HG02678 (cell line): Measurements from ENCODE around the gene MAP3K13.
"Not testable (repeated sequence)": the region's sequence is repeated elsewhere in the genome, so short reads cannot be mapped to it uniquely, and the experiment has no call there.

Experiments
- ATAC-seq: cut with Tn5 transposase; IDR thresholded peaks from one replicate; pipeline ENCODE4 v1.9.1; 2021; ENCODE audit warnings: mild to moderate bottlenecking, moderate library complexity; ENCODE audit not compliant: unreplicated experiment

MAP3K13 gene

DNA sequence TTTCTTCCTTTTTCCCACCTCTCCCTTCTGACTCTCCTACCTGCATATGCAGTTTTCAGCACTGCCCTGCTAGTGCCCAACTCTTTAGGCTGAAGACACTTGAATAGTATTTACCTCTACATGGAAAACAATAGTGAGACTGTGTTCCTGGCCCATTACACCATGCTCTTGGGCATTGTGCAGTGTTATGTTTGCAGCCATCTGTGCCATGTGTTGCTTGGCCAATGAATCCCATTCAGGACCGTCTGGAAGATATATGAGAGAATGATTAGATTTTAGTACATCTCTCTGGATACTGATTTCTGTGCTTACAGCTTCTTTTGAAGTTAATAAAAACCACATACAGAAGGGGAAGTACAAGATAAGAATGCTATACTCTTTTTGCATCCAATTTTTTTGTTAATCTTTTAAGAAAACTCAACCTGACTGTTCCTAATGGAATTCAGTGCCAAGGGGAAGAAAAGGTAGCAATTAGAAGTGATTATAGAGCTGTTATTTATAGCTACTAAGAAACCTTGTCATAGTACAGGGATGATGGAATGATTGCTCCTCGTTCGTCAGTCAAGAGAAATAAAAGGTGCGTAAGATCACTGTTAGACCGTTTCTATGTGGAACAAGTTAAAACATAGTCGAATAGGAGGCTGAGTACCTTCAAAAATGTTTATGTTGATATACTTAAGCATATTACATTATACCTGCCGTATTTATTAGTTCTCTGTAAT lies 77.0 kb downstream of the MAP3K13 start:
- no peak for ATAC-seq

DNA sequence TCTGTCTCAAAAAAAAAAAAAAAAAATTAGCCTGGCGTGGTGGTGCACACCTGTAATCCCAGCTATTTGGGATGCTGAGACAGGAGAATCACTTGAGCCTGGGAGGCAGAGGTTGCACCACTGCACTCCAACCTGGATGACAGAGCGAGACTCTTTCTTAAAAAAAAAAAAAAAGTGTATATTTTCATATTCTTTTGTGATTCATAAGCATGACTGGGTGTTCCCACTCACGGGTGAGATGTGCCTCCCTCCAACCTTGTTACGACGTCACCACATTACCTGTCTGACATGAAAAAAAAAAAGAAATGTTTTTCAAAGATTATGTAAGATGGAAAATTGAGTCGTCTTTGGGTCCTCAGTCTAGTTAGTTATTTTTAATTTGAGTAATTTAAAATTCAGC lies 79.1 kb downstream of the MAP3K13 start:
- no peak for ATAC-seq

DNA sequence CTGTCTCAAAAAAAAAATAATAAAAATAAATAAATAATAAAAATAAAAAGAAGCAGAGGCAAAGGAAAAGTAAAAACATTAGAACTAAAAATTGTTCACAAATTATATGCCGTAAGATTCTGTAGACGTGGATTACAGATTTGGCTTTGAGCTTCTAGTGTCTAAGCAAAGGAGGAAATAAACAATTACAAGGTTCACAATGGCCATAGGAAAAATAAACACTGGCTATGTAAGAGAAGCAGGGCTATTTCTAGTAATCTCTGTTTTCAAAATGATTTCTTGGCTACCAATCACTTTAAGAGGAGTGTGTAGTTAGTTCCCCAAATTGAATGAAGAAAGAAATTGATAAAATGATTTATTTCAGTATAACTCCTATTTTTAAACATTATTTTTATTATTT lies 81.4 kb downstream of the MAP3K13 start:
- no peak for ATAC-seq

DNA sequence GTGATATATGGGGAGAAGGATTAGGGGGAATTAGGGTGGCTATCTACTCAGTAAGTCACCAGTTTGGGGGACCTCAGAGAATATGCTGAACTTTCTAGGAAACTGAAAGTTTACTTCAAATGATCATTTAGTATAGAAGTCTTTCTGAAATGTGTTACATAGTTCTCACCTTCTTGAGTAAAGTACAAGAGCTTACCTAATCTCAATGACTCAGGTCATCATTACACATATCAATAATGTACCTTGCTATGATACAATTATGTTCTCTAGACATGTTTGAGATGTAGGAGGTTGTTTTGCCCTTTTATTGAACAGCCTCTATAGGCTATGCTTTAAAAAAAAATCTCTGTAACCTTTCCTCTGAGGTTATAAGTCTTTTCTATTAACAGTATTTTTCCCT lies 85.2 kb downstream of the MAP3K13 start:
- ATAC-seq, result no peak

DNA sequence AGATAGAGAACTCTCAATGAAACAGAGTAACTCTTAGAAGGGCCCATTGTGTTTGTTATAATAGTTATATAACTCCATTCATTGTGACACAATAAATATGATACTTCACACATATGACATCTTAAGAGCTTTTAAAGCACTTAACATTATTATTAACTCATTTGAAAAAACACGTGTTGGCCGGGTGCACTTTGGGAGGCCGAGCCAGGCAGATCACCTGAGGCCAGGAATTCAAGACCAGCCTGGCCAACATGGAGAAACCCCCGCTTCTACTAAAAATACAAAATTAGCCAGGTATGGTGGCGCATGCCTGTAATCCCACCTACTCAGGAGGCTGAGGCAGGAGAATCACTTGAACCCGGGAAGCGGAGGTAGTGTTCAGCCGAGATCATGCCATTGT lies 88.5 kb downstream of the MAP3K13 start:
- ATAC-seq, result not testable (repeated sequence)

DNA sequence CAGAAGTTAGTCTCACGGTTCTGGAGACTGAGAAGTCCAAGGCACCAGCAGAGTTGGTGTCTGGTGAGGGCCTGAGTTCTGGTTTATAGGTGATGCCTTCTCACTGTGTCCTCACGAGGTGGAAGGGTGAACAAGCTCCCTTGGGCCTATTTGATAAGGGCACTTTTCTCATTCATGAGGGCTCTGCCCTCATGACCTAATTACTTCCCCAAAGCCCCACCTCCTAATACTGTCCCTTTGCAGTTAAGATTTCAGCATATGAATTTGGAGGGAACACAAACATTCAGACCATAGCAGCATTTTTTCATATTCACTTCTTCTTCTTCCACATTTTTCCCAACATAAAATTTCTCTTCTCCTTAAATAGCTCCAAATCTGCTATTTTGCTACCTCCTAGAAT lies 94.4 kb downstream of the MAP3K13 start:
- no peak for ATAC-seq

DNA sequence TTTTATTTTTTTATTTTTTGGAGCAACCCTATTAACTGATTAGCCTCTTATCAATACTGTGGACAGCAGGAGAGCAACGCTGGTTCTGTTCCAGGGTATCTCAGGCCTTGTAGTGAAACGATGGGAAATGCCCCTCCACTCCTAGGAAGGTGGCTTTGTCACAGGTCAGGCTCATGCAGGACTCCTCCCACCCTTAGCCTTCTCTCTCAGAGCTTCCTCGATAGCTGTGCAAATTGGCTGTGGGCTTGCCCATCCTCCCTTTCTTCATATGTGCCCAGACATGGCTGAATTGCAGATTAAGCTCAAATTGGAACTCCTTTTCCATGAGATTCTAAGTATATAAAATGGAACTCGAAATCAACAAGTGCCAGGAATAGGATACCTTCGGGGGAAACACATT lies 97.4 kb downstream of the MAP3K13 start:
- ATAC-seq, result no peak

DNA sequence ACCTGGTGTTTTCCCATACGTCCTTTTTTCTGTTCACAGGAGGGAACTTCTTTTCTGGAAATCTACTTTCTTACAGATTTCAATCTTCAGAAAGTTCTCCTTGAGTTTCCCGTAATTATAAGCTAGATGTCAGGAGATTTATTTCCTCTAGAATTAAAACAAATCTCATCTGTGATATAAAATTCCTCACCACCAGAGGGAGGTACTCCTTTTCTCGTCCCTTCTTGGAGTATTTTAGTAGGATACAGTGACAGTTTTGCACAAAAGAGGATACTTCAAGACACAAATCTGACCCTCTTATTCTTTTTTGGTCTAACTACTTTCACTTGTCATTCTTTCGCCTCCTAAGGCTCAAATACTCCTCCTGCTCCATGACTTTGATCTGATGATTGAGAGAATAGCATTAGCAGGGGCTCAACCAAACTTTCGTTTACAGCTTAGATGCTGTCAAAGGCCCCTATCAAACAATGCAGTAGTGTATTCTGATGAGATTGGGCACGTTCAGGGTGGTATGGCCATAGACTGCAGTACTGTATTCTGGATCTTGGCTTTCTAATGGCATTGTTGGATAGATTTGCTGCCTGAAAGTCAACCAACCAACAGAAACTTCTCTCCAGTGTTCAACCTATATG lies 97.9 kb downstream of the MAP3K13 start:
- no peak for ATAC-seq

DNA sequence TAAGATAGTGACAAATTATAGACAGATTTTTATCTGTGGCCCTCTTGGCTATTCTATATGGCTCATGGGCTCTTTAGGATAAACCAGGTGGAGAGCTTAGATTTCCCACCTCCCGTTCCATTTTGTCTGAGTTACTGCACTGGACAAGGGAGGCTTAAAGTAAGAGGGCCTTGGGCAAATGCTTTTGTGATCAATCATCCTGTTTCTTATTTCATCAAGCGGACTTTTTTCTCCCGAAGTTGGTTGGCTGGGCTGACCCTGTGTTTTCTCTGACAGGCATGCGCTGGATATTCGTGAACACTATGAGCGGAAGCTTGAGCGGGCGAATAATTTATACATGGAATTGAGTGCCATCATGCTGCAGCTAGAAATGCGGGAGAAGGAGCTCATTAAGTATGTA lies 102.5 kb downstream of the MAP3K13 start:
- ATAC-seq, result no peak

DNA sequence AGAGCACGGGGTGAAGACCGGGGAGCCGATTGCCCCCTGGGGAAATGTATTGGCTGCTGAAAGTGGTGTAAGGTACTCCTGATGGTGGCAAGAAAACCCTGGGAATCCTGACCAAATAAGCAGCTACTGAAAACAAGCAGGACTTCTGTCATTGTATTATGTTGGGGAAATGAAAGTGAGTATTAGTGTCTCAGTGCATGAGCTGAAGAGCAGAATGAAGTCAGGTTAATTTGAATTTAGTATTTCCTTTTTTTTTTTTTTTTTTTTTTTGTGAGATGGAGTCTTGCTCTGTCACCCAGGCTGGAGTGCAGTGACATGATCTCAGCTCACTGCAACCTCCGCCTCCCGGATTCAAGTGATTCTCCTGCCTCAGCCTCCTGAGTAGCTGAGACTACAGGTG lies 103.2 kb downstream of the MAP3K13 start:
- not testable (repeated sequence) for ATAC-seq

DNA sequence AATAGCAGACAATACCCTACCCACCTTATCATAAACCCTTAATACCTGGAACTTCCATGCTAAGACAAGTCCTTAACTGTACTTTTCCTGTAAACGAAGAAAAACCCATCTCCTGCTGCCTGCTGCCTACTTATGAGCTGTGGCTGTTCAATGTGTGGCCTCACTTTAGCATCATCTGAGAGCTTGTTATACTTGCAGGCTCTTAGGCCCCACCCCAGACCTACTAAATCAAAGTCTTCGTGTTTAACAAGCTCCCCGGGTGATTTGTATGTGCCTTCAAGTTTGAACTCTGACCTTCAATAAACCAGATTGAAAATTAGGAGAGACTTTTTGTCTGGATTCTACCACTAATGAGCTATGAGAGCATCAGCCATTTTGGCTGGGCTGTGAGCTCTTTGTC lies 106.6 kb downstream of the MAP3K13 start:
- ATAC-seq, result no peak

DNA sequence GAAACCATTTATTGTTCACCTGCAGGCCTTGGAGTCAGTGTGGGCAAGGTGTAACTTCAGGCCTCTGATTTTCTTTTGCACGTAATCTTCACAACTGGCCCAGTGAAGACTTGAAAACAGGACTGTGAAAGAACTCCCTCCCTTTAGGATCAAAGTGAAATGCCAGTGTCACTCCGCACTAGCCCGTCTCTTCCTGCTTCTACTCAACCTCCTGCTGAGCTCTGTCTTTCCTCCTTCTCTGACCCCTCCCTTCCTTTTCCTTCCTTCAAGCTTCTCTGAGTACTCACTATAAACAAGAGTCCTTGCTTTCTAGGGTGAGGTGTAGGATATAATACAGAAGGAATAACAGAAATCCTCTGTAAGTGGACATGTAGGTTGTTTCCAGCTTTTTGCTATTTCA lies 107.4 kb downstream of the MAP3K13 start:
- no peak for ATAC-seq

DNA sequence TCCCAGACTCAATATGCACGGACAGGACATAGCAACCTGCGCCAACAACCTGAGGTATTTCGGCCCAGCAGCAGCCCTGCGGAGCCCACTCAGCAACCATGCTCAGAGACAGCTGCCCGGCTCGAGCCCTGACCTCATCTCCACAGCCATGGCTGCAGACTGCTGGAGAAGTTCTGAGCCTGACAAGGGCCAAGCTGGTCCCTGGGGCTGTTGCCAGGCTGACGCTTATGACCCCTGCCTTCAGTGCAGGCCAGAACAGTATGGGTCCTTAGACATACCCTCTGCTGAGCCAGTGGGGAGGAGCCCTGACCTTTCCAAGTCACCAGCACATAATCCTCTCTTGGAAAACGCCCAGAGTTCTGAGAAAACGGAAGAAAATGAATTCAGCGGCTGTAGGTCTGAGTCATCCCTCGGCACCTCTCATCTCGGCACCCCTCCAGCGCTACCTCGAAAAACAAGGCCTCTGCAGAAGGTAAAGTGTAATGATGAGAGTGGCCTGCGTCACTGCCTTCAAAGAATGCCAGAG lies 110.4 kb downstream of the MAP3K13 start:
- ATAC-seq, result no peak

DNA sequence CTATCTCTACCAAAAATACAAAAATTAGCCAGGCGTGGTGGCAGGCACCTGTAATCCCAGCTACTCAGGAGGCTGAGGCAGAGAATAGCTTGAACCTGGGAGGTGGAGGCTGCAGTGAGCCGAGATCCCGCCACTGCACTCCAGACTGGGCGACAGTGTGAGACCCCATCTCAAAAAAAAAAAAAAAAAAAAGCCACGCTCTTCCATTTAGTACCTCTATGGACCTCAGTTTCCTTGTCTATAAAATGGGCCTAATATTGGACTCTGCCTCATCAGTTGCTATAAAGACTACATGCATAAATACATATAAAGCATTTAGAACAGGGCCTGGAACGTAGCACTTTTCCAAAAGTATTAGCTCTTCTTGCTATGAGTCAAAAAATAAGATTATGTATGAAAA lies 112.0 kb downstream of the MAP3K13 start:
- ATAC-seq, result not testable (repeated sequence)

DNA sequence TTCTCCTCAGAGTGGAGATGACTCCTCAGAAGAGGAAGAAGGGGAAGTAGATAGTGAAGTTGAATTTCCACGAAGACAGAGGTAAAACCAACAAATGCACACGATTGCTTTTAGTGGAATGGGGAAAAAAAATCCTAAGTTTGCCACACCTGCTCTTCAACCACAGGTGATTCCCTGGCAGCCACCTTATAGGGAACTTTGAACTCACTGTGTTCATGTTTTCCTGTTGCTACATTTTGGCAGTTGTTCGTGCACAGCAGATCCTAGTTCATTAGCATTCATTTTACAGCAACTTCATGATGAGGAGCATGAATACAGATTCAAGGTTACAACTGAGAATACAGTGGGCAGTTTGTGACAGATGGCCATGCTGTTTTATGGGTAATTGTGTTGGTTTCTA lies 114.4 kb downstream of the MAP3K13 start:
- no peak for ATAC-seq

DNA sequence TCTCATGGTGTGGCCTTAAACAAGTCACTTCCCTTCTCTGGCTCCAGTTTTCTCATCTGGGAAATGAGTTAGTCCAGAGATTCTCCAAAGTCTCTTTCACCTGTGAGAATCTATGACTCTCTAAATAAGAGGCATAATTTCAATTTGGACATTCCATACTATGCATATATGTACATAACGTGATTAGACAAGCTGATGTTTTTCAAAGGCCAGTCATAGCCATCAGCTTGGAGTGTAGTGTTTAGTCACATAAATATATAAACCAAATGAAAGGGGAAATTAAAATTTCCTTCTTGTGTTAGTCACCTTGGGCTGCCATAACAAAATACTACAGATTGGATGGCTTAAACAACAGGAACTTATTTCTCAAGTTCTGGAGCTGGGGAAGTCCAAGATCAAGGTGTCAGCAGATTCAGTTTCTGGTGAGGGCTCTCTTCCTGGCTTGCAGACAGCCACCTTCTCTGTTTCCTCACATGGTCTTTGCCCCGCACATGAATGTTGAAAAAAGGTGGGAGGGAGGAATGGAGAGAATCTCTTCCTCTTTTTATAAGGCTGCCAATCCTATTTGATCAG lies 116.5 kb downstream of the MAP3K13 start:
- no peak for ATAC-seq

DNA sequence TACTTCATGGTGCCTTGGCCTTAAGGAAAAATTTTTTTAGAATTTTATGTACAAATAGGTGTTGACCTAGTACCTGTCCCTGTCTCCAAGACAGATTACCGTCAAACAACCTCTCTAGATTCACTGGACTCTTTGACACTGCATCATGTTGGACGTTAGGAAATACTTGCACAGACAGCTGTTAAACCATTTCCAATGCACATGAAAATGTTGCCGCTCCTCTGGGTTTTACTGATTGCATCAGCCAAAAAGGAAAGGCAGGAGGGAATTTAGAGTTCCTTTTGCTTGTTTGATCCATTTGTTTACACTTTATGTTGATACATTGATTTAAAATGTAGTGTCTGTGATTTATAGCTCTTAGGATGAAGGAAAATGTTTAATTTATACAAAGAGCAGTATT lies 121.4 kb downstream of the MAP3K13 start:
- ATAC-seq, result no peak

DNA sequence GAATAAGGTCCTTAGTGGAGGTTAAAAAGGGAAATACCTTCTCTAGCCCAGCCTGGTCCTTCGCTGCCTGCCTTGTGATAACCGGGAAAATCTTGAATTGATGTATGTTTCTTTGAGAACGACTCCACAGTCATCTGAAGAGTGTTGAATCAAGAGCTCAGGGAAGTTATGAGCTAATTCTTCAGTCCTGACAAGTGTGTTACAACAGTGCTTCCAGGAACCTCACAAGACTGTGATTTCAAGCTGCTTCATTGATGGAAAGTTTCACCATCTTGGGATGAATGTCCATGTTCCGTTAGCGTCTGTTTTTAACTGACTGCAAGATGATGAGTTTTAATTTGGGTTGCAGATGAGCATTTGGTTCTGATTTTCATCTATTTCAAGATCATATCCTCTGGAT lies 123.5 kb downstream of the MAP3K13 start:
- ATAC-seq, result no peak

DNA sequence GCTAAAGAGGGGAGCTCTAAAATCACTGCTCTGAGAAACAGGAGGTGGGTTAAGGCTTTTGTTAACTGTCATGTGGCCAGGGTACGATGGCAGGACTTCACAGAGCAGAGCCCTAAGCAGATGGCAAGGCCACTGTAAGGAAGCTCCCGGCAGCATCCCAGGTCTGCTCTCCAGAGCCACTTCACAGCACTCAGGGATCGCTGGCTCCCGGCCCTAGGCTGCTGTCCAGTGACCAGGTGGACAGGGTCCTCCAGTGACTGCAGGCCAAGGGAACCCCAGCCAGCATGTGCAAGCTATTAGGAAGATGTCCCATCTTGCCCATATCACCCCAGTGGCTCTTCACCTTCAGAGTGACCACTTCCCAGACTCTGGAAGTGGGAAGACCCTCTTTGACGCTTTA lies 125.5 kb downstream of the MAP3K13 start:
- no peak for ATAC-seq

DNA sequence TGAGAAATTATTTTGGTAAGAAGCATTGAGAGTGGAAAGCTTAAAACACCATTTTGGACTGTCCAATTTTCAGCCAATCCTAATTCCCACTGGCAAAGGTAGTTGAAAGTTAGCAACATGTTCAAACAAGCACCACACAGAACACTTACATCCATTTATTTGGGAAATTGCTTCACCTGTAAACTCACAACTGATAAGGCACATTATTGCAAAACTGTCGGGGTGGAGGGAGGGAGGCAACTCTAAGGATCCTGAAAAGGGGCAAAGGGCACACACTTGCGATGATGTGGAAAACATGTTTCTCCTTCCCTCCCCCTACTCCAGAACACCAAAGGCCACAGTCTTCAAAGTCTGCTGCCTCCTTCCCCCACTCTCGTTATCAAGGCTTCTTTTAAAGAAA lies 126.5 kb downstream of the MAP3K13 start:
- ATAC-seq, result no peak

DNA sequence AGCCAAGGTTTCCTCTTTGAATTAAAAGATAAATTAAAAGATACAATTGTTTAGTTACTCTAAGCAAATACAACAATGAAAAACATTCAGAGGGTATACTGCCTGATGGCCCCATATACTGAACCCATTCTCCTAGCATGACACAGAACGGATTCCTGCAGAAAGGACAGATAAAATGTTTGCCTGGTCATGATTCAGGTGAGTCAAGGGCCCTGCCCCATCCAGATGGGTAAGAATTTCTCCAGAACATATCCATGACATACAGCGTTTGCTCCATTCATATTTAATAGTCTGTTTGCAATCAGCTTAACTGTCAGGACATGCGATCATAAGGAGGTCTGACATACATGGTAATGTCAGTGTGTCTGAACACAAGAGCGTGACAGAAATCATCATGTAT lies 127.3 kb downstream of the MAP3K13 start:
- no peak for ATAC-seq
